GM18502 (cell line): ENCODE measurements around the gene BCL2L2.

ENCODE experiments used
- ATAC-seq: cut with Tn5 transposase; IDR thresholded peaks from one replicate; pipeline ENCODE4 v1.9.1; 2021; ENCODE audit warnings: mild to moderate bottlenecking; ENCODE audit not compliant: unreplicated experiment, poor library complexity

BCL2L2 gene

DNA sequence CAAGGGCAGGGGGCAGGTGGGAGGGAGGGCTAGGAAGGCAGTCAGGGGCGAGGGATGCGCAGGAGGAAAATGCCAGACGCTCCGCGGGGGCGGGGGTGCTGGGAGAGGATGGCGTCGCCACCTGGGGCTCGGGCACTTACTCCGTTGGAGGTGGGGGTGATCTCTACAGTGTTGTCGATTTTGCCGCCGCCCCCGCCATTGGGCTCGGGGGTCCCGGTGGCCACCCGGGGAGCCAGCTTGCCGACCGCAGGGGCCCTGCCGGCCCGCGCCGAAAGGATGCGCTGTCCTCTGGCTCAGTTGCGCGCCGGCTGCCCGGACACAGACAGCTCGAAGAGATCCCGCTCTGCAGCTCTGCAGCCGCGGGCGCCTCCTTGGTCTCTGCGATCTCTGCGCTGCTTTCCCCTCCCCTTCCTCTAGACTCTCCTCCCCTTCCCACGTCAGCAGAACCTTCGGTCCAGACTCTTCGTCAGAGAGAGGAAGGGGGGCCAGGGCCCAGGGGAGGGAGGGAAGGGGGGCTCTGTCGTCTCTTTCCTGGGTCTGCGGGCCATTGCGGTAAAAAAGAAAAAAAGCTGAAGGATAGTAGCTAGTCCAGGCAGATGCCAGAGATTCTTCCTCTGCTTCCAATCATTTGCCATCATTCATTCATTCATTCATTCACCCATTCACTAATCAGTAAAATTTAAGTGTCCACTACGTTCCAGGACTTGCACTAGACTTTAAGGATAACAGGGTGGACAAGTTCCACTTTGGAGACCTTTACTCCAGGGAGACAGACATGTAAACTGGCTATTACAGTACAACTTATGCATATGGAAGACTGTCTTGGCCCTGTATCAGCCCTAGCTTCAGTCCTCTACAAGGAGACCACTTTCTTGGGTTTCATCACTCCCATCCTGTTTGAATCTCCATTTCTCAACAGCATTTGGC, 46.1 kb downstream of the BCL2L2 start, which contains the start of gene SLC22A17:
TSS of gene SLC22A17 (minus strand) at position 382 of the 927 bp plus-strand sequence.
- no peak for ATAC-seq

DNA sequence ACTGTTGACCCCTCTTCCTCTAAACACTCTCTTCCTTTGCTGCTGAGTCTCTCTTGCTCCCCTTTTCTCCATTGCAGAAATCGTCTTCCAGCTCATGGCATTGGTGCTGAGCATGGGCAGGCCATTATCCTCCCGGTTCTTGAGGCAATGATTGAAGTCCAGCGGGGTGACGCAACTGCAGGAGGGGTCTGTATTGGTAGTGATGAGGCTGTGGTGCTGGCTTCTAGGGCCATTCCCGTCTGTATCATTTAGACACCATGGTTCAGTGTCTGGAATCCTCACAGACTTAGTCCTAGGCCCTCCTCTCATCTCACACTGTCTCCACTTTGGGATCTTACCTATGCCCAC, 46.8 kb downstream of the BCL2L2 start:
- no peak for ATAC-seq

DNA sequence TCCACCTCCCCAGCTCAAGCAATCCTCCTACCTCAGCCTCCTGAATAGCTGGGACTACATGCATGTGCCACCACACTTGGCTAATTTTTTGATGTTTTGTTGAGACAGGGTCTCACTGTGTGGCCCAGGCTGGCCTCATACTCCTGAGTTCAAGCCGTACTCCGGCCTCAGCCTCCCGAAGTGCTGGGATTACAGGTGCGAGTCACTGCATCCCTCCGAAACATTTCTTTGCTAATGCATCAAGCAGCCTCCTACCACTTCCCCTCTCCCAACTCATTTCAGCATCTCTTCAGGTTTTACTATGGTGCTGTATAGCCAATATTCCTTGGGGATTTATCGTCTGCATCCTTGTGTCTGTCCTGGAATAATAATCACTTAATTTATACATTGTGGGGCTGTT, 48.4 kb downstream of the BCL2L2 start:
- ATAC-seq: no peak

DNA sequence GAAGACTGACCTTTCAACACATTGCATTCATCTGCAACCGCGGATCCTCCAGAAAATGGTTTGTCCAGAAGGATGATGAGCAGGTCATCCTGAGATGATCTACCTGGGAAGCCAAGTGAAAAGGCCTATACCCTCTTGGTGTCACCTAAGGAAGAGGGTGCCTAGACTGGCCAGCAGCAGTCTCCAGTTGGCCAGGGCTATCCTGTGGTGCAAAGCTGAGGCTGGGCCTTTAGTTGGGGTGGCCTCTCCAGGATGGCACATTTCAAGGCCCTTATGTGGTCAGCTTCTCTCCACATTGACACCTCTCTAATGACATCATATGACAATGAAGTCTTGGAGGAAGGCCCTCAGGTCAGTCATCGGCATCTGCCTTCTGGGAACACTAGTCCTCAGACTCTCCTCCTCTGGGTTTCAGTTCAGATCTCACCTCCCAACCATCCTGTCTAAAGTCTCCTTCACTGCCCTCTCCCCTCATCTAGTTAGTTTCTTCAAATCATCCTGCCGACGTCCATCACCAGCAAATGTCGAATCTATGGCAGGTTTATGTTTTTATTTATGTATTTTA, 49.3 kb downstream of the BCL2L2 start:
- no peak for ATAC-seq

- ATAC-seq: no peak
These were observed 50.0 kb downstream of the BCL2L2 start for GRCh38 chr14:23356662-23357061.

DNA sequence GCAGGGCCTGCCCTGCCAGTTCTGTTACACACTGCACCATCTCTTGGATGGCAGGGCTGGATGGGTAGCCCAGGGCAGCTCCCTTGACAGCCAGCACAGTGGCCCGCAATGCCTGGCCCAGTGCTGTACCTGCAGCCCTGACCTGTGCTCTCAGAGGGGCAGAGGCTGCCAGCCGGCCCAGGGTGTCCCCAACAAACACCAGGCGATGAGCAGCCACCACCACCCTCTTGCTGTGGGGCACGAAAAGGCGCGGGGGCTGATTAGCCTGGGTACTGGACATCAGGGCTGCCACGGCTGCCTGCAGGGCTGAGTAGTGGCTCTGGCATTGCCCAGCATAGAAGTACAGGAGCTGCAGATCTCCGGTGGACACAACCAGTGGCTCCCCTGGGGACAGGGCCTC, 50.6 kb downstream of the BCL2L2 start:
- no peak for ATAC-seq

DNA sequence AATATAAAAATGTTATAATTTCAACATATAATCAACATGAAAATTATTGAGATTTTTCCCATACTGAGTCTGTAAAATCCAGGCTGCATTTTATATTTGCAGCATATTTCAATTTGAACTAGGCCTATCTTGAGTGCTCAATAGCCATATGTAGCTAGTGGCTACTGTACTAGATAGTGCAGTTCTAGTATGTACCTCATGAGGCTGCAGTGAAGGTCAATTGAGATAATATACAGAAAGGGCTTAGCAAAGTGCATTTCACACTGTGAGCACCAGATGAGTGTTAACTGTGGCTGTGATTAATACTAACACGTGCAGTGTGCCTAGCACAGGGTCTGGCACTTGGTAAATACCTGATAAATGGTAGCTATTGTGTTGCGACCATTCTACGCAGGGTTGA, 51.4 kb downstream of the BCL2L2 start:
- no peak for ATAC-seq

DNA sequence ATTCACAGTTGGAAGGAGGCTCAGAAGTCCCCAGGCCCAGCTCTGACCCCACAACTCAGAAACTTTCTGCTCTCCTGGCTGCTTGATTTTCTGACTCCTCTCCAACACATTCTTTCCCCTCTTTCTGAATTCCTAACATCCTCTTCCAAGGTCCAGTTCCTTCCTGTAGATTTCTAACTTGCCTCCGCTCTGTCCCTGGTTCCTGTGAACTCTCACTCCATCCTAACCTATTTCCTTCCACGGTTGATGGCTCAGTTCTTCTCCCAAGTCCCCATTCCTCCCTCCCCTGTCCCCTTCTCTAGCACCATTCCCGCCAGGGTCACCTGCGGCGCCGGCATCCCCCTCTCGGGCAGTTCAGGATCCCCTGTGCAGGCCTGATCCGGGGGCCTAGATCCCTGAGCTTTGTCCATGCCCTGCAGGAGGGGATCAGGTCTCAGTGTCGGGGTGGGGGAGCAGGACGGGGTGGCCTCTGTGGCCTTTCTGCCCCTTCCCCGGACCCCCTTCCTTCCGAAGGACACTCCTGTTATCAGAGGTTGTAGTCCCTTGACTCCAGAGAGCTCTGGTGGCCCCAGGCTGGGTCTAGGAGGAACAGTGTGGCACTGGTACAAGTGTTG, 52.0 kb downstream of the BCL2L2 start:
- ATAC-seq: no peak

GRCh38 chr14:23359167-23359626, 52.6 kb downstream of the BCL2L2 start:
- no peak for ATAC-seq

- no peak for ATAC-seq
These were observed 53.3 kb downstream of the BCL2L2 start for GRCh38 chr14:23359722-23360447.

GRCh38 chr14:23360496-23360895, 53.9 kb downstream of the BCL2L2 start:
- ATAC-seq: no peak

DNA sequence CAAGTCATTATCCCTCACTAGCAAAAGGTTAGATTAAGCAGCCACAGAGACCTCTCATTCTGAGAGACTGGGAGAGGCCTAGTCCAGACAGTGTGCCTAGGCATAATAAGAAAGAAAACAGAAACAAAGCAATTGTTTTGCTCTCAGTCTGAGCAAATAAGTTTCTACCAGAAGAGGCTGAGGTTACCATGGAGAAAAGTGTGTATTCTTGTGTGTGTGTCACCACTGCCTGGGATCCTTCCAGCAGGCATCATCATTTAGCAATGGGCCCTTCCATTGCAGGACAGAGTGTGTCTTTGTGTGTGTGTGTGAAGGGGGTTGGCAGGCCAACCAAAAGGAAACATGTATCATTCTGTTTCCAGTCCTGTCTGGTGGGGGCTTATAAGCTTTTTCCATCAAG, 54.7 kb downstream of the BCL2L2 start:
- no peak for ATAC-seq
